K562 (cell line): ENCODE measurements around the gene MBOAT1. TPM values are rescaled to one million over a fixed set of nuclear protein-coding genes. Genes with fewer than 3 reads are reported as not detected.

Experiments
- CGGBP1 ChIP-seq: fragments of 250-450 bp; sonication (Bioruptor Pico); IDR thresholded peaks from 2 replicates; pipeline ENCODE4 v1.9.0; 2021; ENCODE audit warnings: mild to moderate bottlenecking
- CTCF ChIP-seq, 3 experiments: IDR thresholded peaks in 2 of 3; conservative IDR thresholded peaks in 1 of 3; 2 replicates each; pipeline ENCODE4 v1.5.1; 2011 to 2012; ENCODE audit warnings: low read length in 3 of 3, mild to moderate bottlenecking in 3 of 3, control low read depth in 2 of 3, improper control_type of control experiment in 1 of 3, inconsistent platforms in 1 of 3, low read depth in 1 of 3, mixed read lengths in 1 of 3, moderate library complexity in 1 of 3; ENCODE audit not compliant: insufficient read depth in 2 of 3
- HIVEP1 ChIP-seq: fragments of 250-450 bp; sonication (Bioruptor Pico); IDR thresholded peaks from 2 replicates; pipeline ENCODE4 v1.4.0; 2020; ENCODE audit warnings: mild to moderate bottlenecking
- MGA ChIP-seq: fragments of 450-650 bp; IDR thresholded peaks from 2 replicates; pipeline ENCODE4 v1.6.1; 2016; ENCODE audit warnings: mild to moderate bottlenecking, moderate library complexity
- MYNN ChIP-seq, 2 experiments: sonication (generic); formaldehyde crosslinking in 1 of 2; IDR thresholded peaks; 2 replicates each; pipeline versions ENCODE4 v1.5.0 to v1.6.1; 2016 to 2020; ENCODE audit warnings: antibody characterized with exemption in 1 of 2, missing genetic modification reagents in 1 of 2
- SETDB1 ChIP-seq: IDR thresholded peaks from one replicate; pipeline ENCODE4 v1.6.1; 2012; ENCODE audit warnings: low read length, control low read depth, inconsistent platforms
- SRF ChIP-seq, 2 experiments: fragments of 250-450, 450-650 bp in 1 of 2; sonication (Bioruptor Pico) in 1 of 2; sonication (generic) in 1 of 2; formaldehyde crosslinking; IDR thresholded peaks; 2 replicates each; pipeline versions ENCODE4 v1.5.0 to v1.5.1; 2020 to 2022; ENCODE audit warnings: mild to moderate bottlenecking in 1 of 2, missing genetic modification reagents in 1 of 2
- TRIM24 ChIP-seq, 2 experiments: fragments of 450-650 bp; IDR thresholded peaks; 2 replicates each; pipeline ENCODE4 v1.6.1; 2016
- ZNF507 ChIP-seq: conservative IDR thresholded peaks from 2 replicates; pipeline ENCODE4 v1.6.1; 2017; ENCODE audit warnings: missing genetic modification characterization, missing compliant biosample characterization
- polyA plus RNA-seq, 8 experiments: library from polyadenylated mRNA; depleted of rRNA in 4 of 8; stranded (reverse) in 5 of 8; unstranded in 3 of 8; fragments of >200 nt; fragmentation: Nextera tagmentation in 2 of 8; fragmentation: Illumina TruSeq in 1 of 8; extraction: Ambion mirVana in 2 of 8; extraction: Trizol in 1 of 8; gene quantifications; 2 replicates each; pipeline versions ENCODE4 v1.2.1 to v1.2.3, GENCODE V29; 2011 to 2014; ENCODE audit warnings: inconsistent platforms in 1 of 8, missing spikeins in 1 of 8
- total RNA-seq, 7 experiments: library from RNA; depleted of rRNA in 6 of 7; stranded (reverse); fragments of >200 nt in 6 of 7; fragmentation: Illumina TruSeq in 2 of 7; extraction: Trizol in 2 of 7; gene quantifications; 2 replicates each; pipeline versions ENCODE4 v1.2.1 to v1.2.3, GENCODE V29; 2011 to 2021; ENCODE audit warnings: low replicate concordance in 1 of 7
- TF ChIP-seq, protein P1 (sequence below): fragments of 150-350 bp; conservative IDR thresholded peaks from 2 replicates; pipeline ENCODE4 v1.6.1; 2014; ENCODE audit warnings: low read length

The MBOAT1 gene
- total and polyA plus RNA-seq, 9 of the 15 experiments (the other 6 are each of a cell fraction or from before 2014, with no cell fraction given): 0.13 to 16.5 (median 10.3) TPM

DNA sequence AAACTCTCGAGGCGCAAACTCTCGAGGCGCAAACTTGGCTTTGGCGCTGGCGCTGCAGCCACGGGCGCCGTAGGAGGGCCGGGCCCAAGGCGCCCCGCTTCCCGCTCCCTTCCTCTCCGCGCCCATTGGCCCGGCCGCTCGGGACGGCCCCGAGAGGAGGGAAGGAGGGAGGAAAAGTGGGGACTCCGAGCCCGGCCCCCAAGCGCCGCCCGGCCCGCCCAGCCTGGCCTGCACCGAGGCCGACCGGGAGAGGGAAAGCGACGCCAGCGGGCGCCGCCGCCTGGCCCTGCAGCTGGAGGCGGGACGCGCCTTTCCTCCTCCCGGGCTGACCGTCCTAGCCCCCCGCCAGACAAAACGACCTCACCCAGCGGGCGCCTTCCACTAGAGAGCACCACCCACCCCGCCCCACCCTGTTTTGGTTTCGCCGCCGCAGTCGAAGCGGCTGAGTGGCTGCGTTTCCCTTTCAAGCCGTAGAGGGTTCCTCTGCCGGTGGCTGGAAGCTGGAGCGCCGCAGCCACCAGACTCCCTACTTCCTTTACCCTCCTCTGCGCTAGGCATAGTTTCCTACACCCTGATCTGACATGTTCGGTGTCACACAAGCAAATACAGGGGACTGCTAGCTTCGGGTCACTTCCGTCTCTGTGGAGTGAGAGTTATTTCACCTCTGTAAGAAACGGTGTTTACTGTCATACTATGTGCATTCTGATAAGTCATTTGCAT, at the start of gene MBOAT1 (continued):
- TF ChIP-seq CGGBP1: no peak
- no peak for TF ChIP-seq ZNF507 (tag)
- TF ChIP-seq, protein P1, sequence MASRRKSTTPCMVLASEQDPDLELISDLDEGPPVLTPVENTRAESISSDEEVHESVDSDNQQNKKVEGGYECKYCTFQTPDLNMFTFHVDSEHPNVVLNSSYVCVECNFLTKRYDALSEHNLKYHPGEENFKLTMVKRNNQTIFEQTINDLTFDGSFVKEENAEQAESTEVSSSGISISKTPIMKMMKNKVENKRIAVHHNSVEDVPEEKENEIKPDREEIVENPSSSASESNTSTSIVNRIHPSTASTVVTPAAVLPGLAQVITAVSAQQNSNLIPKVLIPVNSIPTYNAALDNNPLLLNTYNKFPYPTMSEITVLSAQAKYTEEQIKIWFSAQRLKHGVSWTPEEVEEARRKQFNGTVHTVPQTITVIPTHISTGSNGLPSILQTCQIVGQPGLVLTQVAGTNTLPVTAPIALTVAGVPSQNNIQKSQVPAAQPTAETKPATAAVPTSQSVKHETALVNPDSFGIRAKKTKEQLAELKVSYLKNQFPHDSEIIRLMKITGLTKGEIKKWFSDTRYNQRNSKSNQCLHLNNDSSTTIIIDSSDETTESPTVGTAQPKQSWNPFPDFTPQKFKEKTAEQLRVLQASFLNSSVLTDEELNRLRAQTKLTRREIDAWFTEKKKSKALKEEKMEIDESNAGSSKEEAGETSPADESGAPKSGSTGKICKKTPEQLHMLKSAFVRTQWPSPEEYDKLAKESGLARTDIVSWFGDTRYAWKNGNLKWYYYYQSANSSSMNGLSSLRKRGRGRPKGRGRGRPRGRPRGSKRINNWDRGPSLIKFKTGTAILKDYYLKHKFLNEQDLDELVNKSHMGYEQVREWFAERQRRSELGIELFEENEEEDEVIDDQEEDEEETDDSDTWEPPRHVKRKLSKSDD: no peak
- peak in 1 of 2 experiments; percentile 78; a peak in 2 of 4 replicates for TF ChIP-seq SRF (CRISPR knock-in tag; IDR thresholded peaks at IDR 0.05)
- no peak for TF ChIP-seq SETDB1
- peak in 2 of 3 experiments; percentile 26 to 42; a peak in 4 of 6 replicates for TF ChIP-seq CTCF (IDR thresholded peaks at IDR 0.05 in 2 of 3, conservative IDR thresholded peaks at IDR 0.05 in 1 of 3; ENCODE audit: insufficient read depth in 2 of 3, low read depth in 1 of 3, low read length in 3 of 3)
- no peak for TF ChIP-seq TRIM24 (IDR thresholded peaks at IDR 0.05)
- peak; percentile 56; the same call in 1 of the 2 replicates for TF ChIP-seq MGA
- peak; percentile 52; the same call in 1 of the 2 replicates for TF ChIP-seq MYNN (IDR thresholded peaks at IDR 0.05)
- TF ChIP-seq MYNN (CRISPR knock-in tag; IDR thresholded peaks at IDR 0.05): no peak
- TF ChIP-seq HIVEP1: no peak
